Body of pancreas (tissue), 4 donors: ENCODE results near the gene CCDC12.

ENCODE experiments used
- CTCF ChIP-seq, 7 experiments: fragments of 450-650 bp in 4 of 7; fragments of 200-600 bp in 3 of 7; sonication (generic) in 3 of 7; IDR thresholded peaks; one replicate each; pipeline ENCODE4 v1.5.1; 2016 to 2019; ENCODE audit warnings: antibody characterized with exemption in 7 of 7
- POLR2A ChIP-seq, 3 donors: fragments of 450-650 bp; IDR thresholded peaks; one replicate each; pipeline ENCODE4 v1.6.1; 2016; ENCODE audit warnings: antibody characterized with exemption in 3 of 3, mild to moderate bottlenecking in 2 of 3

- TF ChIP-seq CTCF (IDR thresholded peaks at IDR 0.05) (no peak), POLR2A (IDR thresholded peaks at IDR 0.05) (no peak)
Observed at GRCh38 chr3:46876313-46877300, 99.9 kb downstream of the CCDC12 start.
